ENCODE results near the gene KCNS3. TPM values are rescaled to one million over a fixed set of nuclear protein-coding genes. Genes with fewer than 3 reads are reported as not detected.

The KCNS3 gene
- total and polyA plus RNA-seq, 2 of the 13 experiments (the other 11 are each of a cell fraction or from before 2014, with no cell fraction given): not detected

DNA sequence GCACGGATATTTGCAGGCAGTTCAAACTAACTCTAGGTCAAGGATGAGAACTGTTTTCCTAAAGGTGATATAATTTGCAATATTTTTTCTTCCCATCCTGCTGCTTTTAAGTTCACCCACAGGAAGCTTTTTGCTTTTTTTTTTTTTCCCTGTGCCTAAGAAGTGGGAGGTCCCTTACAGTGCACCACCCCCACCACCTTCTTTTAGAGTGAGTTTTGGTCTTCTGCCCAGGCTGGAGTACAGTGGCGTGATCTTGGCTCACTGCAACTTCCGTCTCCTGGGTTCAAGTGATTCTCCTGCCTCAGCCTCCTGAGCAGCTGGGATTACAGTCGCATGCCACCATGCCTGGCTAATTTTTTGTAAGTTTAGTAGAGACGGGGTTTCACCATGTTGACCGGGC, 82.5 kb downstream of the KCNS3 start:
- no peak for DNase-seq (ENCODE audit: low spot score)
- in situ Hi-C loops (cut with HindIII; ENCODE audit: extremely low pct_ligation_motif_present, low pct_unique_long_range_greater_than_20kb): no loop called here
- intact Hi-C loops (cut with micrococcal nuclease; ENCODE audit: unreplicated experiment): no loop called here

More for the DNA sequence above, 82.5 kb downstream of the KCNS3 start:
- Histone ChIP-seq H3K79me2 (ENCODE audit: insufficient read depth, low read length) (no peaks in the 10 kb centered on the region), H3K4me3 (replicated peaks in 1 of 3; ENCODE audit: insufficient read depth in 1 of 3, low read depth in 2 of 3, low read length in 3 of 3) (no peak overlapping the region), H3K27ac (ENCODE audit: extremely low read length, insufficient read depth, low read length) (no peak overlapping the region), H3K9me3 (ENCODE audit: low read length) (no peaks in the 10 kb centered on the region), H3K4me2 (ENCODE audit: low read depth, low read length) (no peak overlapping the region), H4K20me1 (ENCODE audit: insufficient read depth, low read length) (no peaks in the 10 kb centered on the region), H3K27me3 (ENCODE audit: control insufficient read depth in 1 of 2, insufficient read depth in 2 of 2, low read length in 2 of 2) (peaks cover 1 to 4% of the 10 kb centered on the region in 2 experiments; a peak in 1 of 5 replicates), H3K9ac (ENCODE audit: insufficient read depth, low read depth, low read length) (no peak overlapping the region), H2AFZ (ENCODE audit: low read length) (no peak overlapping the region), H3K36me3 (replicated peaks in 1 of 2; ENCODE audit: control insufficient read depth in 1 of 2, insufficient read depth in 2 of 2, low read length in 2 of 2) (no peaks in the 10 kb centered on the region), H3K4me1 (ENCODE audit: insufficient read depth, low read length) (no peaks in the 10 kb centered on the region)
- ChIA-PET POLR2A (no interaction called here), CTCF (ENCODE audit: low intra/inter-chr PET ratio, low total read pairs) (no interaction called here)
- no peak for ATAC-seq
- TF ChIP-seq ELF3 (CRISPR knock-in tag; IDR thresholded peaks at IDR 0.05) (no peak), ZFP62 (CRISPR knock-in tag; IDR thresholded peaks at IDR 0.05) (no peak), RNF2 (conservative IDR thresholded peaks at IDR 0.05; ENCODE audit: low read depth) (no peak), NAIF1 (CRISPR knock-in tag; IDR thresholded peaks at IDR 0.05; ENCODE audit: borderline replicate concordance) (no peak), NKX3-1 (CRISPR knock-in tag; IDR thresholded peaks at IDR 0.05) (no peak), ARHGAP35 (CRISPR knock-in tag; IDR thresholded peaks at IDR 0.05; ENCODE audit: borderline replicate concordance) (no peak), ZSCAN12 (CRISPR knock-in tag; IDR thresholded peaks at IDR 0.05) (no peak)
- TF ChIP-seq, protein P1, sequence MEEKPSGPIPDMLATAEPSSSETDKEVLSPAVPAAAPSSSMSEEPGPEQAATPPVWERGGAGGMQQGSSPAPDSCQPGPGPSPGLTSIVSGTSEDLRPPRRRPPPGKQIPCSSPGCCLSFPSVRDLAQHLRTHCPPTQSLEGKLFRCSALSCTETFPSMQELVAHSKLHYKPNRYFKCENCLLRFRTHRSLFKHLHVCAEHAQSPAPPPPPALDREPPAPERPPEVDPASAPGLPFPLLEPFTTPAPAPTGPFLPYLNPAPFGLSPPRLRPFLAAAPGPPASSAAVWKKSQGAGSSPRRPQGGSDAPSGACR (CRISPR knock-in tag; IDR thresholded peaks at IDR 0.05): no peak
- TF ChIP-seq, protein P2, sequence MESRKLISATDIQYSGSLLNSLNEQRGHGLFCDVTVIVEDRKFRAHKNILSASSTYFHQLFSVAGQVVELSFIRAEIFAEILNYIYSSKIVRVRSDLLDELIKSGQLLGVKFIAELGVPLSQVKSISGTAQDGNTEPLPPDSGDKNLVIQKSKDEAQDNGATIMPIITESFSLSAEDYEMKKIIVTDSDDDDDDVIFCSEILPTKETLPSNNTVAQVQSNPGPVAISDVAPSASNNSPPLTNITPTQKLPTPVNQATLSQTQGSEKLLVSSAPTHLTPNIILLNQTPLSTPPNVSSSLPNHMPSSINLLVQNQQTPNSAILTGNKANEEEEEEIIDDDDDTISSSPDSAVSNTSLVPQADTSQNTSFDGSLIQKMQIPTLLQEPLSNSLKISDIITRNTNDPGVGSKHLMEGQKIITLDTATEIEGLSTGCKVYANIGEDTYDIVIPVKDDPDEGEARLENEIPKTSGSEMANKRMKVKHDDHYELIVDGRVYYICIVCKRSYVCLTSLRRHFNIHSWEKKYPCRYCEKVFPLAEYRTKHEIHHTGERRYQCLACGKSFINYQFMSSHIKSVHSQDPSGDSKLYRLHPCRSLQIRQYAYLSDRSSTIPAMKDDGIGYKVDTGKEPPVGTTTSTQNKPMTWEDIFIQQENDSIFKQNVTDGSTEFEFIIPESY (CRISPR knock-in tag; IDR thresholded peaks at IDR 0.05): no peak
- TF ChIP-seq, protein P3, sequence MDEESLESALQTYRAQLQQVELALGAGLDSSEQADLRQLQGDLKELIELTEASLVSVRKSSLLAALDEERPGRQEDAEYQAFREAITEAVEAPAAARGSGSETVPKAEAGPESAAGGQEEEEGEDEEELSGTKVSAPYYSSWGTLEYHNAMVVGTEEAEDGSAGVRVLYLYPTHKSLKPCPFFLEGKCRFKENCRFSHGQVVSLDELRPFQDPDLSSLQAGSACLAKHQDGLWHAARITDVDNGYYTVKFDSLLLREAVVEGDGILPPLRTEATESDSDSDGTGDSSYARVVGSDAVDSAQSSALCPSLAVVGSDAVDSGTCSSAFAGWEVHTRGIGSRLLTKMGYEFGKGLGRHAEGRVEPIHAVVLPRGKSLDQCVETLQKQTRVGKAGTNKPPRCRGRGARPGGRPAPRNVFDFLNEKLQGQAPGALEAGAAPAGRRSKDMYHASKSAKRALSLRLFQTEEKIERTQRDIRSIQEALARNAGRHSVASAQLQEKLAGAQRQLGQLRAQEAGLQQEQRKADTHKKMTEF (CRISPR knock-in tag; IDR thresholded peaks at IDR 0.05): no peak
- FAIRE-seq: no peak
- BruUV-seq (replicated peaks): no TSS peak
- 32% methylated on average over 6 of the region's 6 CpGs for WGBS (ENCODE audit: low lambda C conversion rate)
